ENCODE measurements around the gene ZIC2.
A peak's percentile ranks its signal among the peaks of the same experiment; 100 is the strongest.

Gene ZIC2

GRCh38 chr13:99959127-99959539, 22.5 kb upstream of the ZIC2 start:
- H3K9me3 ChIP-seq (ENCODE audit: control insufficient read depth in 1 of 2, low read length in 2 of 2), result no peaks in the 10 kb centered on the region
- H3K27ac ChIP-seq (ENCODE audit: low read depth, low read length), result no peak overlapping the region
- H3K4me1 ChIP-seq (ENCODE audit: control insufficient read depth in 1 of 2, insufficient read depth in 2 of 2, low read length in 2 of 2), result peaks cover 0 to 18% of the 10 kb centered on the region in 2 donors
- H3K36me3 ChIP-seq (ENCODE audit: control insufficient read depth in 1 of 2, insufficient read depth in 2 of 2, low read length in 2 of 2), result no peaks in the 10 kb centered on the region
- H3K27me3 ChIP-seq (ENCODE audit: control insufficient read depth in 1 of 2, insufficient read depth in 2 of 2, low read length in 2 of 2), result peaks cover 90 to 95% of the 10 kb centered on the region in 2 donors
- H3K4me3 ChIP-seq (ENCODE audit: low read depth in 1 of 2, low read length in 2 of 2), result no peak overlapping the region
- no peak overlapping the region for H3K9ac ChIP-seq (ENCODE audit: low read depth in 1 of 2, low read length in 2 of 2)

- Histone ChIP-seq H3K27me3 (ENCODE audit: control insufficient read depth in 1 of 2, insufficient read depth in 2 of 2, low read length in 2 of 2) (peaks cover 89 to 97% of the 10 kb centered on the region in 2 donors), H3K9ac (ENCODE audit: low read depth in 1 of 2, low read length in 2 of 2) (no peak overlapping the region), H3K9me3 (ENCODE audit: control insufficient read depth in 1 of 2, low read length in 2 of 2) (no peaks in the 10 kb centered on the region), H3K36me3 (ENCODE audit: control insufficient read depth in 1 of 2, insufficient read depth in 2 of 2, low read length in 2 of 2) (no peaks in the 10 kb centered on the region), H3K4me3 (ENCODE audit: low read depth in 1 of 2, low read length in 2 of 2) (peak overlapping the region; percentile 45 to 61), H3K4me1 (ENCODE audit: control insufficient read depth in 1 of 2, insufficient read depth in 2 of 2, low read length in 2 of 2) (peaks cover 0 to 18% of the 10 kb centered on the region in 2 donors), H3K27ac (ENCODE audit: low read depth, low read length) (no peak overlapping the region)
Observed at GRCh38 chr13:99959540-99960230, 21.9 kb upstream of the ZIC2 start.

GRCh38 chr13:99960663-99961311, 20.8 kb upstream of the ZIC2 start:
- Histone ChIP-seq H3K27me3 (ENCODE audit: control insufficient read depth in 1 of 2, insufficient read depth in 2 of 2, low read length in 2 of 2) (peaks cover 86 to 93% of the 10 kb centered on the region in 2 donors), H3K4me1 (ENCODE audit: control insufficient read depth in 1 of 2, insufficient read depth in 2 of 2, low read length in 2 of 2) (peaks cover 0 to 13% of the 10 kb centered on the region in 2 donors), H3K4me3 (ENCODE audit: low read depth in 1 of 2, low read length in 2 of 2) (no peak overlapping the region), H3K36me3 (ENCODE audit: control insufficient read depth in 1 of 2, insufficient read depth in 2 of 2, low read length in 2 of 2) (no peaks in the 10 kb centered on the region), H3K9me3 (ENCODE audit: control insufficient read depth in 1 of 2, low read length in 2 of 2) (no peaks in the 10 kb centered on the region), H3K9ac (ENCODE audit: low read depth in 1 of 2, low read length in 2 of 2) (no peak overlapping the region), H3K27ac (ENCODE audit: low read depth, low read length) (no peak overlapping the region)

GRCh38 chr13:99961636-99962035, 19.9 kb upstream of the ZIC2 start:
- Histone ChIP-seq H3K4me3 (ENCODE audit: low read depth in 1 of 2, low read length in 2 of 2) (no peak overlapping the region), H3K27me3 (ENCODE audit: control insufficient read depth in 1 of 2, insufficient read depth in 2 of 2, low read length in 2 of 2) (peaks cover 86 to 93% of the 10 kb centered on the region in 2 donors), H3K9me3 (ENCODE audit: control insufficient read depth in 1 of 2, low read length in 2 of 2) (no peaks in the 10 kb centered on the region), H3K36me3 (ENCODE audit: control insufficient read depth in 1 of 2, insufficient read depth in 2 of 2, low read length in 2 of 2) (no peaks in the 10 kb centered on the region), H3K4me1 (ENCODE audit: control insufficient read depth in 1 of 2, insufficient read depth in 2 of 2, low read length in 2 of 2) (peaks cover 0 to 8% of the 10 kb centered on the region in 2 donors), H3K9ac (ENCODE audit: low read depth in 1 of 2, low read length in 2 of 2) (no peak overlapping the region), H3K27ac (ENCODE audit: low read depth, low read length) (no peak overlapping the region)

- Histone ChIP-seq H3K27me3 (ENCODE audit: control insufficient read depth in 1 of 2, insufficient read depth in 2 of 2, low read length in 2 of 2) (peaks cover 86 to 92% of the 10 kb centered on the region in 2 donors), H3K36me3 (ENCODE audit: control insufficient read depth in 1 of 2, insufficient read depth in 2 of 2, low read length in 2 of 2) (no peaks in the 10 kb centered on the region), H3K27ac (ENCODE audit: low read depth, low read length) (no peak overlapping the region), H3K9ac (ENCODE audit: low read depth in 1 of 2, low read length in 2 of 2) (no peak overlapping the region), H3K4me1 (ENCODE audit: control insufficient read depth in 1 of 2, insufficient read depth in 2 of 2, low read length in 2 of 2) (peaks cover 0 to 8% of the 10 kb centered on the region in 2 donors), H3K4me3 (ENCODE audit: low read depth in 1 of 2, low read length in 2 of 2) (no peak overlapping the region), H3K9me3 (ENCODE audit: control insufficient read depth in 1 of 2, low read length in 2 of 2) (no peaks in the 10 kb centered on the region)
Observed at GRCh38 chr13:99962242-99962641, 19.3 kb upstream of the ZIC2 start.

- Histone ChIP-seq H3K9ac (ENCODE audit: low read depth in 1 of 2, low read length in 2 of 2) (no peak overlapping the region), H3K4me1 (ENCODE audit: control insufficient read depth in 1 of 2, insufficient read depth in 2 of 2, low read length in 2 of 2) (peaks cover 5 to 11% of the 10 kb centered on the region in 2 donors), H3K27me3 (ENCODE audit: control insufficient read depth in 1 of 2, insufficient read depth in 2 of 2, low read length in 2 of 2) (peaks cover 85 to 92% of the 10 kb centered on the region in 2 donors), H3K27ac (ENCODE audit: low read depth, low read length) (no peak overlapping the region), H3K36me3 (ENCODE audit: control insufficient read depth in 1 of 2, insufficient read depth in 2 of 2, low read length in 2 of 2) (no peaks in the 10 kb centered on the region), H3K4me3 (ENCODE audit: low read depth in 1 of 2, low read length in 2 of 2) (no peak overlapping the region), H3K9me3 (ENCODE audit: control insufficient read depth in 1 of 2, low read length in 2 of 2) (no peaks in the 10 kb centered on the region)
Observed at GRCh38 chr13:99963816-99964339, 17.7 kb upstream of the ZIC2 start.

GRCh38 chr13:99965329-99966000, 16.1 kb upstream of the ZIC2 start:
- no peaks in the 10 kb centered on the region for H3K9me3 ChIP-seq (ENCODE audit: control insufficient read depth in 1 of 2, low read length in 2 of 2)
- peaks cover 80 to 90% of the 10 kb centered on the region in 2 donors for H3K27me3 ChIP-seq (ENCODE audit: control insufficient read depth in 1 of 2, insufficient read depth in 2 of 2, low read length in 2 of 2)
- peaks cover 10 to 14% of the 10 kb centered on the region in 2 donors for H3K4me1 ChIP-seq (ENCODE audit: control insufficient read depth in 1 of 2, insufficient read depth in 2 of 2, low read length in 2 of 2)
- H3K36me3 ChIP-seq (ENCODE audit: control insufficient read depth in 1 of 2, insufficient read depth in 2 of 2, low read length in 2 of 2), result no peaks in the 10 kb centered on the region
- H3K27ac ChIP-seq (ENCODE audit: low read depth, low read length), result no peak overlapping the region
- H3K4me3 ChIP-seq (ENCODE audit: low read depth in 1 of 2, low read length in 2 of 2), result no peak overlapping the region
- no peak overlapping the region for H3K9ac ChIP-seq (ENCODE audit: low read depth in 1 of 2, low read length in 2 of 2)

- Histone ChIP-seq H3K27ac (ENCODE audit: low read depth, low read length) (no peak overlapping the region), H3K27me3 (ENCODE audit: control insufficient read depth in 1 of 2, insufficient read depth in 2 of 2, low read length in 2 of 2) (peaks cover 74 to 84% of the 10 kb centered on the region in 2 donors), H3K36me3 (ENCODE audit: control insufficient read depth in 1 of 2, insufficient read depth in 2 of 2, low read length in 2 of 2) (no peaks in the 10 kb centered on the region)
Observed at GRCh38 chr13:99966064-99966805, 15.3 kb upstream of the ZIC2 start.

GRCh38 chr13:99967498-99967868, 14.1 kb upstream of the ZIC2 start:
- Histone ChIP-seq H3K27me3 (ENCODE audit: control insufficient read depth in 1 of 2, insufficient read depth in 2 of 2, low read length in 2 of 2) (peaks cover 74 to 84% of the 10 kb centered on the region in 2 donors), H3K36me3 (ENCODE audit: control insufficient read depth in 1 of 2, insufficient read depth in 2 of 2, low read length in 2 of 2) (no peaks in the 10 kb centered on the region), H3K9me3 (ENCODE audit: control insufficient read depth in 1 of 2, low read length in 2 of 2) (no peaks in the 10 kb centered on the region), H3K9ac (ENCODE audit: low read depth in 1 of 2, low read length in 2 of 2) (no peak overlapping the region), H3K27ac (ENCODE audit: low read depth, low read length) (no peak overlapping the region), H3K4me3 (ENCODE audit: low read depth in 1 of 2, low read length in 2 of 2) (no peak overlapping the region), H3K4me1 (ENCODE audit: control insufficient read depth in 1 of 2, insufficient read depth in 2 of 2, low read length in 2 of 2) (peaks cover 10 to 18% of the 10 kb centered on the region in 2 donors)

More at GRCh38 chr13:99966064-99966805, 15.3 kb upstream of the ZIC2 start:
- H3K9me3 ChIP-seq (ENCODE audit: control insufficient read depth in 1 of 2, low read length in 2 of 2), result no peaks in the 10 kb centered on the region
- H3K4me1 ChIP-seq (ENCODE audit: control insufficient read depth in 1 of 2, insufficient read depth in 2 of 2, low read length in 2 of 2), result peaks cover 10 to 14% of the 10 kb centered on the region in 2 donors
- H3K9ac ChIP-seq (ENCODE audit: low read depth in 1 of 2, low read length in 2 of 2), result no peak overlapping the region
- H3K4me3 ChIP-seq (ENCODE audit: low read depth in 1 of 2, low read length in 2 of 2), result no peak overlapping the region

All from duodenal mucosa (tissue), 2 donors.